HG03342 (cell line): ENCODE data around the gene ANKRD63.

Experiments
- ATAC-seq: cut with Tn5 transposase; IDR thresholded peaks from one replicate; pipeline ENCODE4 v1.9.1; 2021; ENCODE audit warnings: mild to moderate bottlenecking, moderate library complexity; ENCODE audit not compliant: unreplicated experiment

ANKRD63 gene

DNA sequence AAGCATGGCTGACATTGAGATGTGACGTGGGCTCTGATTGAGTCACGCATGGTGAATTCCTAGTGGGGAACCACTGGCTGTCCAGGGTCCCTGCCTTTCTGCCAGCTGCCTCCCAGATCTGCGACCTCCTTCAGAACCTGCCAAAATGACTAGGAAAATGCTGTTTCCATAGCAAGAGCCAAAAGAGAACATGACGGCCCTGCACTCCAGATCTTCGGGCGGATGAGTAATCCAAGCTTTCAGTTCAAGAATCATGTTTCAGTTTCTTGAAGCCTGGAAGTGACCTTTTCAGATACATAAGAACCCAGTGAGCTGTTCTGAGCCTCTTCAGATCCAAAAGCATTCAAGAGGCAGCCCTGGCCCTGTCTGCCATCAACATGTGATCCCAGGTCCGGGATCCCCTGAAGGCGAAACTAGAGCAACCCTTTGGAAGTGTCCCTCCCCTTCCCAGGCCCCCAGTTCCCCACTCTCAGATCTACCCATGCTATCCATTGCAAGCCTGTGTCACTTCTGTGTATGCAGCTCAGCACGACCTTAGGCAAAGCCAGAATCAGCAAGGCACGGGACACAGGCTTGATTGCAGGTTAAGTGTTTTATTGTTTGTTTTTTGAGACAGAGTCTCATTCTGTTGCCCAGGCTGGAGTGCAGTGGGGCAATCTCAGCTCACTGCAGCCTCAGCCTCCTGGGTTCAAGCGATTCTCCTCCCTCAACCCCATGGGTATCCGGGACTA lies 19.7 kb downstream of the ANKRD63 start:
- ATAC-seq: no peak

DNA sequence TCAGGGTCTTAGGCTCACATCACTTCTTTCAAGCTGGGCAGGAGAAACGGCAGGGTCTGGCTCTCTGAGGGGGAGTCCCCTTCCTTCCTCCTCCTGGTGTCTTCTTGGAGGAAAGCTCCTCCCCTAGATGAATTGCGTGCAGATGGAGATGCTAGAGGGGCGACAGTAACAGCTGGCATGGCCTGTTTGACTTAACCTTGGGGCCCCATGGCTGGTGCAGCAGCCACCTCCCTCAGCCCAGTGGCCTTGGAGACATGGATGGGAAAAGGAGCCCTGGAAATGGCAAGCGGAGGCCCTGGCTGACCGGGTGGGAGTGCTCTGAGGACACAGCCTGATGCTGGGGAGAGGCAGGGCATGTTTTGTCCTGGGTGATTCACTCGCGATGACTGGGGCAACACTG lies 23.8 kb downstream of the ANKRD63 start:
- no peak for ATAC-seq

DNA sequence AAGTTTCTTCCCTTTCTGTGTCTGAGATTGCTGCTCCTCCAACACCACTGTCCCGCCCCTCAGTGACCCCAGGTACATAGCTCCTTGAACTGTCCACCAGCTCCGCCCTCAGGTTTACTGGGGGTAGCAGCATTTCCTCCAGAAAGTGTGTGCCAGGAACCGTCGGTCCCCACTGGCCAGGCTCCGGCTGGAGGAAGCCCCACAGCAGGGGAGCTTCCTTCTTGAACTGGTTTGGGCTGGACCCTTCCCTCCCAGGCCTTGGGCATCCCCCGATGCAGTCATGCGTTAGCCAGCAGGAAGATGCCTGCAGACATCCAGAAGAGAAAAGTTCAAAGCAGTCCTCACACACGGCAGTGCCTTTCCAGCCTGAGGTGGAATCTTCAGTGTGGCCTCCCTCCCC lies 24.3 kb downstream of the ANKRD63 start:
- ATAC-seq: no peak

DNA sequence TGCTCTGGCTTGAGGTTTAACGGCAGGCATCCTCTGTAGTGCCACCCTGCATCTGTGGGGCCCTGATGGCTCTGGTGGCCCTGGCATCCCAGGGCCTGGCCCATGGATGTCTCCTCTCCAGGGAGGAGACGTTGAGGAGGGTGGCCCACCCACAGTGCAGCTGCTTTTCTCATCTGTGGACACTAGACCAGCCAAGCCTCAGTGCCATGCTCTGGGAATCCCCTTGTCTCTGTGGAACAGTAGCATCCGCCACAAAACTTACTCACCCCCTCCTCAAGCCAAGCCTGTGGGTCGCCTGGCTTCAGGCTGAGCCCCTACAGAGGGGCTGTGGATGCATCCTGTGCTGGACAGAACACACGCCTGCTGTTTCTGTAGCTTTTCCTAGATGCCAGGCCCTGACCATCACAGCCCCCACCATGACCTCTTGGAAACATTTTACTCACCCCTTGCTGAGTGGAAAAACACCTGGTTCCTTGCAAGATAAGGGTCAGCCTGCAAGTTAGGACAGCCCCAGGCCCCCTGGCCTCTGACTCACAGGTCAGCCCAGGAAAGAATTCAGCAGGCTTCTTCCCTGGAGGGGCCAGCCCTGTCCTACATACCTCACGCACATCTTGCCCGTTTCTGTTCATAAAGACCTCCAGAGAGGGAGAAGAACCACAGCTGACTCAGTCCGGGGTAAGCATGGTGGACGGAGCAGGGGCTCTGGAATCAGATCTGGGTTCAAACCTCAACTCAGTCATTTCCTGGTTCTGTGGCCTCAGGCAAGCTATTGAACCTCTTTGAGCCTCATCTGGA lies 25.0 kb downstream of the ANKRD63 start:
- no peak for ATAC-seq

DNA sequence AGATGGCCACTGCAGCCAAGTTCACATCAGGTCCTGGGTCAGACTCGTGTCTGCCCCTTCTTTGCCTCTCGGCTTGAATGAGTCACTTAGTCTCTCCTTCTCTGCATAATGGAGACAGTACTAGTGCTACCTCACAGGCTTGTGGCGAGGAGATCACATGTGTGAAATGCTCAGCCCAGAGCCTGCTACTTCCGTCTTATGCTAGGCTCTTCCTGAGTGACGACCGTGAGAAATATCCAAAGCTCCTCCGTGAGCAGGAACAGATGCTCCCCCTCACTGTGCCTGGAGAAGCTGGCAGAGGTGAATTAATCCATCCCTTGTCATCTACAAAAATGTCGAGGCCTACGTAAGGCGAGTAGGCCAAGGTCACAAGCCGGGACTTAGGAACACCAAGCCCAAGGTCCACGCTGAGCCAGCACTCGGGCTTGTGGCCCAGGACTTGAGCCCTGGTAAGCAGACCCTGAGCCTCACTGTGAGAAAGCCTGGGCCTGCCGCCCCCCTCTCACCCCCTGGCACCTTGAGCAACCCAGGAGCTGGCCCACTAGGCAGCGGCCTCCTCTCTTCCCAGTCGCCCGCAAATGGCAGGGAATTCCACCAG lies 26.1 kb downstream of the ANKRD63 start:
- no peak for ATAC-seq

DNA sequence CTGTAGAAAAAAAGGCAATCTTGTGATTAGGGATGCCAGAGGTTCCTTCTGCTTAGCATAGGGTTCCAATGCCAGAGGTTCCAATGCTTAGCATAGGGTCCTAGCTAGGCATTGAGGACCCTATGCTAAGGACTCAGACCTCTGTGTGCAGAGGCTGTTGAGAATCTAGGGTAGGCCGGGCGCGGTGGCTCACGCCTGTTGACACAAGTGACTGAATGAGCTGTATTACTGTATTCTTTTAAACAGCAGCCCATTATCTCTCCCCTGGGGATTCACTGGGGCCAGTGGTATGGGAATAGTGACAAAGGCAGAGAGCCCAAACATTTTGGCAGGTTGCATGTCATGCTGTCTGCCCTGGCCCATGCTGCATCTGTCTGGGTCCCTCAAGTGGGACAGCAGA lies 27.8 kb downstream of the ANKRD63 start:
- ATAC-seq: no peak

DNA sequence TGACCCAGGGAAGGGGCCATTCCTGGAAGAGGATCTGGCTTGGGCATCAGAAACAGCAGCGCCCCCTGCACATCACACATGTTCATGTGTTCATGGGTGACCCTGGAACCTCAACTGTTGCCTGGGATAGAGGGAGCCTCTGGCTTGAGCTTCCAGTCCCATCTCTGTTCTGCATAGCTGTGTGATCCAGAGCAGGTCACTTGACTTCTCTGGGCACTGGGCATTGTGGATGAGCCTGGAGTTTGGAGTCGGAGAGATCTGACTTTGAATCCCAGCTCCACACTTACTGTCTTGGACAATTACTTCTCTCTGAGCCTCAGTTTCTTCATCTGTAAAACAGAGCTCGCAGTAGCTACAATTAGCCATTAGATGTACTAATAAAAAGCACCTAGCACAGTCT lies 28.4 kb downstream of the ANKRD63 start:
- no peak for ATAC-seq

DNA sequence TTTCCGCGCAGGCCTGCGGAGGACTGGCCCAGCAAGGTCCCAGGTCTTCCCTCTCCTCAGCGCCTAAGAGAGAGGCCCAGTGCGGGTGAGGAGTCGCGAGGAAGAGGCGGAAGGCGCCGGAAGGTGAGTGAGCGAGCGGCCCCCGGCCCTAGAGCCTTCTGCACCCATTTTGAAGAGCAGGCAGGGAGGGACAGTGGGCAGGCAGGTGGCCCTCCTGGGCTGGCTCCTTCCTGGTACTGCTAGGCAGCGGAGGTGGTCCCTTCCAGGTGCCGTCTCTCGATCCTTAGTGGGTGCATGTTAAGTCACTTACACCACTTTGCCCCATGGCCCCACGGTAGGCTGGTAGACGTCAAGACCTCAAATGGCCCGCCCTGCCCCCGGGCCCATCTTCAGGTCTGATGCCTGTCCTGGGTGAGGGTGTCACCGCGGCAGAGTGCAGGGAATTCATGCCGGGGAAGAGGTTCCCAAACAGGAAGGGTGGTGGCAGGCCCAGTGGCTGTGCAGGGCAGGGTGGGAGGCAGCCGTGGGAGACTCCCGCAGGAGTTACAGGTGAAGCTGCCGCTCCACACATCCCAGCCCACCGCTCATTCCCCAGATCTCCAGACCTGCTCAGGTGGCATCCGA lies 29.6 kb downstream of the ANKRD63 start:
- no peak for ATAC-seq

DNA sequence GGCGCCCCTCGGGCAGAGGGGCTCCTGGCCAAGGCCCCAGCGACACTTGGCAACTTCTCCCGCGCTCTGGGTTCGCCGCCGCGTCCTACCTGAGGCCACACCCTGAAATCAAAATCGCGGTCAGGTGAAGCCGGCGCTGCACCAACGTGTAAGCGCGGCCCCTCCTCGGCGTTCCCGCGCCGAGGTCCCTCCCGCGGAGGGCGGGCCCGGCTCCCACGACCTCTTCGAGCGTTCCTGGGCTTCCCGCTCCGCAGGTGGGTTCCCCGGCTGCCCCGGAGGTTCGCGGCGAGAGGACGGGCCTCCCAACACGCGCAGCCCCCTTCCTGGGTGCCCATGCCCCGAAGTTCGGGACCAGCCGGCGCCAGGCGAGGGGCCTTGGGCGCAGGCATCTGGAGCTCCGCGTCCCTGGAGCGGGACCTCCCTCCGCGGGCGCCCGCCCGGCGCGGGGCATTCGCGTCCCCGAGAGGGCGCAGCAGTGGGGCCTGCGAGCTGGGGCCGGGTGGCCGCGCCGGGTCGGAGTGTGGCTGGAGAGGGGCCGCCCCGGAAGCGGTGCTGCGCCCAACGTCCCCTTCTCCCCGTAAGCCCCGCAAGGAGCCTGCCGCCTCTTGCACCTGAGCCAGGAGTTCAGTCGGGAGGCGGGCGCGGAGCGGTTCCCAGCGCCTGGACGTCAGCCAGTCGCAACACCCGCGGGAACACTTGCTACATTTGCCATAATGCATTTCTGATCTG lies 30.3 kb downstream of the ANKRD63 start:
- no peak for ATAC-seq

DNA sequence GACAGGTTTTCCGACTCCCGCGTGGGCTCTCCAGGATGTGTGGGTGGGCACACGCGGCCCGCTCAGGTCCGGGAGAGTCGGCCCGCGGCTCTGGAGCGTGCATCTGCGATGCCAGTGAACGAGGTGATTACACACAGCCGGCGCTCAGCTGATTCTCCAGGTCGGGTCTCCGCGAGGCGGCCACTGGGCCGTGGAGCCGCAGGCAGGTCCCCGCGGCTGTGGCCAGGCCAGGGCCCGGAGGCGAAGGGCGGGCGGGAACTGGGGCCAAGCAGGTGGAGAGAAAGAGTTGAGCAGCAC lies 30.8 kb downstream of the ANKRD63 start:
- ATAC-seq: no peak

DNA sequence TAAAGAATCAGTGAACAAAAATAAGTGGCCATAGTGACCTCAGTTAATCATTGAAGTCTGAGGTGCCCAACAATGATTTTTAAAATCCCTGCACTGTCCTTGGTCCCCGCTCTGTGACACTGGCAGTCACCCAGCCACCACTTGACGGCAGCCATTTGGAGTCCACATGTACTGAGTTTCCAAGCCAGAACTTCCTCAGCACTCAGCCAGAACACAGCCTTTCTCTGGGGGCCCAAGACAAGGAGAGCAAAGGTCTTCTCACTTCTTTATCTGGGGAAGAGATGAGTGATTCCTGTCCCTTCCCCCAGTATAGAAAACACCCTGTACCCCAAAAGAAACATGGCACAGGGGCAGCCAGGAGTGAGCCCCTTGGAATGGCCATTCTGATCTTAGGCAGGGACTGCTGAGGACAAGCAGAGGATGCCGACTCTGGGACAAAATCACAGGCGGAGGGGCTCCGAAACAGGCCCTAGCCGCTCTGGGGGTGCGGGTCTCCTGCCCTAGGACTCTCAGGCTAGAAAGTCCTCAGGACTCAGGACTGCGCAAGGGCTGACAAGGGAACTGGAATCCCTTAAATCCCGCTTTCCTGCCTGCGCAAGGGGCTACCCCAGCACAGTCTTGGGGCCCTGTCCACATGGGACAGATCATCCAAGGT lies 31.3 kb downstream of the ANKRD63 start:
- ATAC-seq: no peak

DNA sequence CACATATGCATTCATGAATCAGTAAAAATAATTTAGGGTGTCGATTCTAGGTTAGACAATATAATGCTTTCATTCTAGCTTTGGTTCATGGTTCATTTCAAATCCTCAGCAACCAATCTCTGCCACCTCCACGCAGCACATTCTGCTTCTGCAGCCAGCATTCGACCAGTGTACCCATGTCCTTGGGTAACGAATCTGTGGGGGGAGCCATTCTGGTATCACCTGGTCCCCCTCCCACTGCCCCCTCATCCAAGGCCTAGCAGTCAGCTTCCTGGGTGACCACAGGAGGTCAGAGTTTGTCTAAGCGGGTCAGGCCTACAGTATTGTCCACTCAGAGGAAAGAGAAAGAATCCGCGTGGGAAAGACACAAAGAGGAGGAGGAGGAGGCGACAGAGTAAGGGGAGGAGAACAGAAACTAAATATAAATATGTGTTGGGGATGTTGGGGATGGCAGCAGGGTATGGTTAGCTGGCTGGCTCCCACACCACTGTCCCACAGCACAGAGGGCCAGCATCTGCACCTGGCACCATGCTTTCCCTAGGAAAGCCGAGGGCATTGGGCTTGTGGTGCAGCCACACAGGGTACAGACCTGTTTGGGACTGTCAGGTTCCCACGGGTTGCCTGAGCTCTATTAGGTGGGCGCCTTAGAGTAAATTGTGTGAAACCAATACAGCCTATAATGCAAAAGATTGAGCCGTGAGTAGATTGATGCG lies 31.9 kb downstream of the ANKRD63 start:
- no peak for ATAC-seq

DNA sequence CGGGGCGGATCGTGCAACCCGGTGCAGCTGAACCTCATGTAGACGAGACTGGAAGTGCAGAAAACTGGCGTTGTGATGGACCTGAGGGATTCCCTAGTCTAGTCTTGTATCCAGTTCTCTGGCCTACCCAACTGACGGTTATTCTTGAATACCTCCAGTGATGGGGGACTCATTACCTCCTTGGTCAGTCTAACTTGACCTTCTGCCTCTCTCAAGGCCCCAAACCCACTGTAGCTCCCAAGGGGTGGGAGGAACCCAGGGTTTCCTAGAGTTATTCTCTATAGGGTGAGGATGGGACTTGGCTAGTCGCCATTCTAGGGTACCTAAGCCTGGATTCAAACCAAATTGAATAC lies 32.6 kb downstream of the ANKRD63 start:
- ATAC-seq: no peak

DNA sequence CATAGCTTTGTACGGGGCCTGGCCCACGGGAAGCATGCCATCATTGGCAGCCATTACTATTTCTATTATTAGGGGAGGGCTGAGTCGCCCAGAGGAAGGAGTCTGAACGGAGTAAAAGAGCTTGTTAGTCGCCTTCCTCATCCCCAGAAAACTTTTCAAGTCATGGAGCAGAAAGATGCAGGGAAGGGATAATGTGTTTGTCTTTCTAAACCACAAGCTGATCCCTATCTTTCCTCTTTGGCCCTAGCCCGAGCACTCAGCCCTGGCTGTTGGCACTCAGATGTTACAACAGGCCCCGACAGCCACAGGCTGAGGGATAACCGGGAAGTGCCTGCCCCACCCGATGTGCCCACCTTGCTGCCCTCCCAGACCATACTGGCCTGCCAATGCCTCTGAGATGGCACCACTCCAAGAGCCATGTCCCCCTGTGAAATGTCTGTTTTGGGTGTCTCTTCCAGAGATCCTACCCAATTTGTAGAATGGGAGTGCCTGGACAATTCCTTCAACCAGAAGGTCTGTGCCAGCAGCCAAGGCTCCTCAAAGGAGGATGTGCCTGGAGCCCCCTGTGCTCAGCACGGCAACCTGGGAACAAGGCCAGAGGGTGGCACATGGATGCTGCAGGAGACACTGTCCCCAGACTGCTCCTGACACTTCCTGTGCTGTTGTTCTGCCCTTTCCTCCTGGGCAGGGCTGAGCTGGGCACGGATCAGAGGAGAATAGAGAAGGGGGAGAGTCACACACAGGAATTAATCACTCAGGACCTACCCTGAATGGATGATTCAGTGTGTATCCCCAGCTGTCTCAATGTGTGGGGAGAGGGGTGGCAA lies 33.2 kb downstream of the ANKRD63 start:
- no peak for ATAC-seq

DNA sequence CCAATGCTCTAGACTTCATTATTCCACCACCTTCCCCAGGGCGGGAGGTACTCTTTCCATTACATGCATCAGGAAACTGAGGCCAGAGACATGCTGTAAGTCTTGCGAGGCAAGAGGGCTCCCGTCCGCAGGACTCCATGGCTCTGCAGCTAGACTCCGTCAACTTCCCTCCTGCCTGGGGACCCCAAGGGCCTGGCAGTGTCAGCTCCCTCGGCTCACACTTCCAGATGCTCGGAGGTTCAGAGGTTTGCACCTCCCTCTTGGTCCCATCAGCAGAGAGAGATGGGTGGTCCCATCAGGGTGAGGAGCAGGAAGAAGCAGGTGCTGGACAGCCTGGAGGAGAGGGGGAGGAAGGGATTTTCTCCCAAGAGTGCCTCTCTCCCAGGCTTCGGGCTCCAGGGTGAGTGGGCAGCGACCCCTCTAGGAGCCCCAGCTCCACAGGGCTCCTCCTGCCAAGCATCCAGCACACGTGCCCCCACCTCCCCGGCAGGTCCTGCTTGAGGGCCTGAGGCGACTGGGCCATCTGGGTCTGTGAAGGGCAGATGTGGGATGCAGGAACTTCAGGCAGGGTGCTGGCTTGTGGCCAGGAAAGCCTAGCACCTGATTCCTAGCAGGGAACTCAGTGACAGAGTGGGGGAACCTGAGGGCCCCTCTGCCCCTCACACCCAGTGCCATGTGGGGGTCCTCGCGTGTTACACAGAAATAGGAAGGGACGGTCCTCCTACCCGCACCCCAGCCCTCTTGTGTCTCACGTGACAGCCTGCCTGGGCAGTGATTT lies 34.7 kb downstream of the ANKRD63 start:
- ATAC-seq: no peak

DNA sequence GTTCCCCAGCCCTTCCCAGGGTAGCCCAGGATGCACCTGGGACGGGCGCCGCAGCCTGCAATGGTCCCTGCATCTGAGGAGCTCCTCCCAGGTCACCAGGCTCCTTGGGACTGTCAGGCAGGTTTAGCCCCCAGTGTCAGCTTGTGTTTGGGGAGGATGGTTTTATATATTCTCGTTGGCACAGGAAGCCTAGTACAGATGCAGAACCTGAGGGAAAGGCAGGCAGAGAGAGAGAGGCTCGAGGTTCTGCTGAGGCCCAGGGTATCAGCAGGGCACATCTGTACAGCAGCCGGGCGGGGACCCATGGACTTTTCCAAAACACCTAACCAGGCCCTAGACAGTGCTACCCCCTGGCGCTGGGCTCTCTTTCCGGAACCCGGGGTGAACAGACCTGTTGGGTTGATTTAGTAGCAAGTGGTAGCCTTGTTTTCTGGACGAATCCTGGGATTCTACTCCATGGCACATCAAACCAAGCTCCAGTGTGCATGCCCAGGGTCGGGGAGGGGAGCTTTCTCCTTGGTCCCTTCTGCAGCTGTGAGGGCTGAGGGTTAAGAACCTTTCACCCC lies 35.4 kb downstream of the ANKRD63 start:
- no peak for ATAC-seq

DNA sequence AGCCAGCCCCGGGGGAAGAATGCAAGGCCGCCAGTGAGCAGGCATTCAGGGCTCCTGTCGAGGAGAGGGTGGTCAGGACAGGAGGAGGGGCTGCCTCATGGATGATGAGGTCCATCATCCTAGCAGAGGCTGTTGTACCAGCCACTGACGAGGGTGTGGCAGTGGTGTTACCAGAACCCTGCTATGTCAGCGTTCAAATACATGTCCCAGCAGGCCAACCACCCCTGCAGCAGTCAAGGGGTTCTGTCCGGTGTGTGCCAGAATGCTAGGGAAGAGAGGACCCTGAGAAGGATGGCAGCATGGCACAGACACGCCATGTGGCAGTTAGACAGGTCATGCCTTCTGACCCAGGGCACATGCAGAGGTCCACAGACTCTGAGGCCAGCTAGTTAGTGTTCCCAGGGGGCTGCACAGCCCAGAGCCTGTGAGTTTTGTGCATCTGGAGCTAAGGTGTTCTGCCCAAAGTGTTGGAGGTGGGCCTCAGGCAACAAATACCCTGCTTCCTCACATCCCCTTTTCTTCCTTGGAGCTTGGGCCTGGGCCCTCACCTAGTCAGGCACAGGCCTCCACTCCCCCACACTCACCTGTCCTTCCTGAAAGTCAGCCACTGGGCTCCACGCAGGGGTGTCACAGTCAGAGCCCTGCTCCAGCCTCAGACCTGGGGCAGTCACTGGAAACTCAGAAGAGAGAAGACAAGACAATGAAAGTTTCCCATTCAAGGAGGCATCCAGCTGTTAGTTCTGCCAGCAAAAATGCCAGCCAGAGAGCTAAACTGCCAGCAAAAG lies 36.2 kb downstream of the ANKRD63 start:
- no peak for ATAC-seq
